HG03025 (cell line): ENCODE measurements around the gene OR1N1.
"Not testable (repeated sequence)": the region's sequence is repeated elsewhere in the genome, so short reads cannot be mapped to it uniquely, and the experiment has no call there.

Experiments
- ATAC-seq: cut with Tn5 transposase; IDR thresholded peaks from one replicate; pipeline ENCODE4 v1.9.1; 2021; ENCODE audit warnings: mild to moderate bottlenecking, moderate library complexity; ENCODE audit not compliant: unreplicated experiment, low FRiP score

Gene OR1N1, protein sequence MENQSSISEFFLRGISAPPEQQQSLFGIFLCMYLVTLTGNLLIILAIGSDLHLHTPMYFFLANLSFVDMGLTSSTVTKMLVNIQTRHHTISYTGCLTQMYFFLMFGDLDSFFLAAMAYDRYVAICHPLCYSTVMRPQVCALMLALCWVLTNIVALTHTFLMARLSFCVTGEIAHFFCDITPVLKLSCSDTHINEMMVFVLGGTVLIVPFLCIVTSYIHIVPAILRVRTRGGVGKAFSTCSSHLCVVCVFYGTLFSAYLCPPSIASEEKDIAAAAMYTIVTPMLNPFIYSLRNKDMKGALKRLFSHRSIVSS

DNA sequence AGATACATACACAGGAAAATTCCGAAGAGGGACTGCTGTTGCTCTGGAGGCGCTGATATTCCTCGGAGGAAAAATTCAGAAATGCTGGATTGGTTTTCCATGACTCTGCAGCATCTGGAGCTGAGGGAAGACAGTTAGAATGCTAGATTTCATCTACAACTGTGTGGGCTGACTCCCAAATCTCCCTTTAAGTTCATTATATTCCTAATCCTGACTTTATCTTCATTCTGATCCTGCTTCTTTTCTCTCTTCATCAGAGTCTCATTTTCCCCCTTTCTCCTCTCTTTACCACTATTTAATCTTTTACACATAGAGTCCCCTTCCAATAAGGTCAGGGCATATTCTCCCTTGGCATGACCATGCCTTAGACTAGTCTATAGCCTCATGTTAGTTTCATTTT lies at the start of gene OR1N1:
Gene OR1N1 (minus strand): TSS at position 101 of the 400 bp plus-strand sequence. CDS start 0 bp downstream, at position 101.
- ATAC-seq, result no peak

DNA sequence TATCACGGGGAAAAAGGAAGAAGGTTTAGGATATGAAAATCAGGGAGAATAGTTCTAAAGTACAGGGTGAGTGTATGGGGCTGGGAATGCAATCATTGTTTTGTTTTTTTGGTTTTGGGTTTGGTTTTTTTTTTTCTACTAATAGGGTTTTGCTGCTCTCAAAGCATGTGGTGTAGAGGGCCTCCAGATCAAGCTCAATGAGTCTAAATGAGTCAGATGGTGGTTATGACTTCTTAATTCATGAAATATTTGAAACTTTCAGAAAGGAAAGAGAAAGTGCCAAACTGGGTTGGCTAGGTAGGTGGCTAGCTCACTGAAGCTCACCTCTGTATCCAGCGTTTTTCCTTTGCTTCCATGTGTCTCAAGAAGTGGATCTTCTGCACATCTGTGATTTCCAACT lies 45.4 kb upstream of the OR1N1 start:
- ATAC-seq, result no peak

DNA sequence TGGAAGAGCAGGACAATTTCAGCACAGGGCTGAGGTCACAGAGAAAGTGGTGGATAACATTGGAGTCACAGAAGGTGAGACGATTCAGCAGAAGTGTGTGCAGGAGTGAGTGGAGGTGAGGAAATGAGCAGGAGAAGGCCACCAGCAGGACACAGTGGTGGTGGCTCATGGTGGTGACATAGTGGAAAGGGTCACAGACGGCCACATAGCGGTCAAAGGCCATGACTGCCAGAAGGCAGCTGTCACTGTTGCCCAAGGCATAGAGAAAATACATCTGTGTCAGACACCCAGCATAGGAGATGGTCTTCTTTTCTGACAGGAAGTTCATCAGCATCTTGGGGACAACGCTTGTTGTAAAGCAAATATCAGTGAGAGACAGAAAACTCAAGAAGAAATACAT lies 40.8 kb upstream of the OR1N1 start:
- no peak for ATAC-seq

DNA sequence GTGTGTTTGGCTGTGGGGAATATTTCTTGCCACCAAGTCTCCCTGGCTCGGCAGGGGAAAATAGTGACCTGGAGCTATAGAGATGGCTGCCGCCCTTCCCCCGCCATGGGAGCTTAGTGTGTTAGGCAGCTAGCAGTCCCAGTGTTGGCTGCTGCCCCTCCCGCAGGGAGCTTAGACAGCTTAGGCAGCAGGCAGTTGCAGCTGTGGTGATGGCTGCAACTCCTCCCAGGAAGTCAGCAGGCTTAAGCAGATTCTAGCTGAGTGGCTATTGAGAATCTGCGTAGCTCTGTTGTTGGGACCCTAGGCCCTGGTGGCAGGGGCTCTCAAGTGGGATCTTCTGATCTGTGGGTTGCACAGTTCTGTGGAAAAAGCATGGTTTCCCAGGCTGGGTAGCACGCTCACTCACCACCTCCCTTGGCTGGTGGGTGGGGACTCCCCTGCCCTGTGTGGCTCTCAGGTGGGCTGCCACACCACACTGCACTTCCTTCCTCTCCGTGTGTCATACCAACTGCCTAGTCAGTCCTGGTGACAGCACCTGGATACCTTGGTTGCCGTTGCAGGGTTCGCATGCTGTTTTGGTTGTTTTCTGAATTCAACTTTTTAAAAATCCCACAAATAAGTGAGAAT lies 35.2 kb upstream of the OR1N1 start:
- no peak for ATAC-seq

DNA sequence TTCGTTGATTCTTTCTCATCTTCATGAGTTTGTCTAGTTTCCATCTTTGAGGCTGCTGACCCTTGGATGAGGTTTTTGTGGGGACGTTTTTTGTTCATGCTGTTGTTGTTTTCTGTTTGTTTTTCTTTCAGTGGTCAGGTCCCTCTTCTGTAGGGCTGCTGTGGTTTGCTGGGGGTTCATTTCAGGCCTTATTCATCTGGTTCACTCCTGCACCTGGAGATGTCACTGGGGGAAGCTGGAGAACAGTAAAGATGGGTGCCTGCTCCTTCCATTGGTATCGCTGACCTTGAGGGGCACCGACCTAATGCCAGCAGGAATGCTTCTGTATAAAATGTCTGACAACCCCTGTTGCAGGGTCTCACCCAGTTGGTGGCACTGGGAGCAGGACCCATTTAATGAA lies 34.4 kb upstream of the OR1N1 start:
- no peak for ATAC-seq

DNA sequence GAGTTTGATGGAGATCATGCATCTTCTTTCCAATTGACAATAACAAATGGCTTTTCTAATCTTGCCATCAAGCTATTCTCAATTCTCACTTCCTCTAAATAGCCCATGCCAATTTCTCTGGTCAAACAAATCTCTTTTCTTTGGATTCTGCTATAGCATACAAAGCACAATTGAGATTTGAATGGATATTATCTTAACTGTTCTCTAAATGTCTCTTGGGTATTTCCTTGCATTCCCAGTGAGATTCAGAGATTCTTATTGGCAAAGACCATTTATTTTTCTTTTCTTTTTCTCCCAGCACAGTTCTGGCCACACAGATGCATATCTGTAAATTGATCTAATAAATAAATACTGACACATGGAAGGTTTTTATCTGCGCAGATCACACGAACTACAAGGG lies 25.7 kb upstream of the OR1N1 start, which contains the start of gene OR1N2:
Gene OR1N2 (plus strand): TSS at position 301 of the 400 bp plus-strand sequence. CDS start 100 bp downstream, outside the sequence.
- ATAC-seq, result no peak

DNA sequence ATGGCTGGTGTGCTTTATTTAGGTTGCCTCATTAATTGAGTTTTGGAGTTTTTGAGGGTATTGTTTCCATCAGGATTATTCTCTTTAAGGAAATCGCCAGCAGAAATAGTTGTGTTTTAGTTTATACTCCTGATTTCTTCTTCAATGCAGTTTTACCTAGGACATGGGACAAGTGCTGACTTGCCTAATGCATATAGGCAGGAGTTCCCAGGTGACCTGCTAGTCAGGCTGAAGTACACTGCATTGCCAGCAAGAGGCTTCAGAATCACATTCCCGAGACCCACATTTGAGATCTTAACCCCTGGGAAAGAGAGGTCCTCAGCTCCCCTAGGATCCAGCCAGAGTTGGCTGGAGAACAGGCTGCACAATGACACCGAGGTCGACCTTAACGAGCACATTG lies 24.3 kb upstream of the OR1N1 start:
- ATAC-seq, result no peak

DNA sequence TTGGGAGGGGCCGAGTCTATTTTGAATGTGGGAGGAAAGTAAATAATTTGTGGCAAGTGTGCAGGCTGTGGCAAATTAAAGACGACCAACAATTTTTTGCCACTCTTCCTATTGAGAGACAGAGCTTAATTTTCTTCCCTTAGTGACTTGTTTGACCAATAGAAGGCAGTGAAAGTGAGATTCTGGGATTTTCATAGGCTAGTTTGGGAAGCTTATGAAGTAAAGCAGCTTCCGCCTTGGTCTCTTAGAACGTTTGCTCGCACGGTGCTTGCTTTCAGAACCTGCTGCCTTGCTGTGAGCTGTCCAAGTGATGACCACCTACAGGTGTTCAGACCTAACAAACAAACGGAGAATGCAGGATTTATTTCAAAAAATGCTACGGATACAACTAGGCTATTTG lies 19.1 kb upstream of the OR1N1 start:
- no peak for ATAC-seq

DNA sequence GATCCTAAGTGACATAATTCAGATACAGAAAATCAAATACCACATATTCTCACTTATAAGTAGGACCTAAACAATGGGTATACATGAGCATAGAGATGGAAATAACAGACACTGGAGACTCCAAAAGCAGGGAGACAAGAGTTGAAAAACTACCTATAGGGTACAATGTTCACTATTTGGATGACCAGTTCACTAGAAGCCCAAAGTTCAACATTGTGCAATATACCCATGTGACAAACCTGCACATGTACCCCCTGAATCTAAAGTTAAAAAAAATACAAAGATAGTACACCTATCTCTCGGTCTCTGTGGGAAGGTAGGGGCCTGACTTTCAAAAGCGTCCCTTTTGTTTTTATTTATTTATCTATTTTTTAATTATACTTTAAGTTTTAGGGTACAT lies 11.7 kb upstream of the OR1N1 start:
- ATAC-seq, result no peak

DNA sequence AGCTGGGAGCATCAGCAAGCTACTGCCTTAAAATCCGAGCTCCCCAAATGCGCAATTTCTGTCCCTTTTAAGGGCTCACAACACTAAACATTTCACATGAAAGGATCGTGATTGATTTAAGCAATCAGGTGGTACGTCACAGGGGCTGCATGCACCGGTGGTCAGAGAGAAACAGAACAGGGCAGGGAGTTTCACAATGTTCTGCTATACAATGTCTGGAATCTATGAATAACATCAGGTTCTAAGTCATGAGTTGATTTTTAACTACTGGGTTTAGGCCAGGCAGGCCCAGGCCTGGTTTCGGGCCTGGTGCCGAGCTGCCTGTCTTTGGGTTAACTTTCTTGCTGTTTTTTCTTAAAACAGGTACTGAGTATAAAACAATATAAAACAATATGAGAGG lies 10.0 kb upstream of the OR1N1 start:
- ATAC-seq, result not testable (repeated sequence)

DNA sequence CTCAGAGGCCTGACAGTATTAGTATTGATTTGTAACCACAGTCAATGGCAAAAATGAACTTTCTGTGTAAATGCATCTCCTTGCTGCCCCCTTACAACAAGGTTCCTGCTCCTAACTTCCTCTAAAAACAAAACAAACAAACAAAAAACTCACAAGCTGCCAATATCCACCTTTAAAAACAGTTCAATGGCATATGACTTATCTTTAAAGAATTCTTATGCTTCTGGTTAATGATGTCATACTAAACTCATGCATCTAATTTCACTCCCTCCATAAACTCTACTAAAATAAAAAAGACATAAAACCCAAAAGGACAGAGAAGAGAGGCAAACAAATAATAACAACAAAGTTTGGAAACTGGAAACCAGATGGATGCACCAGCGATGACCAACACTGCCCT lies 9.0 kb upstream of the OR1N1 start:
- ATAC-seq, result no peak

DNA sequence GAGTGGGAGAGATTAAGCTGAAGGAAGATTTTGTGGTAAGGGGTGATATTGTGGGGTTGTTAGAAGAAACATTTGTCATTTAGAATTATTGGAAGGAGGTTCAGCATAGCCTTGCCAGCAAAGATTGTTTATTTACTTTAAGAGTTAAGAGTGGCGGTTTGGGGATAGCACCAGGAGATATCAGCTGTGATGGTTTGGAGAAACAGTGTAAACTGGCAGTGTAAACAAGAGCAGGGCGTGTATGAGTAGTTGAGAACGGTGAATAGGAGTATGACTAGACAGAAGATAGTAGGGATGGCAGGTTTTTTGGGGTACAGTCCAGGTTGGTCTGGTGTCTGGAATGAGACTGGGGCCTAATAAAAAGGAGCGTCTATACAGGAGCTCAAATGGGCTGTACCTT lies 4.1 kb upstream of the OR1N1 start:
- not testable (repeated sequence) for ATAC-seq

DNA sequence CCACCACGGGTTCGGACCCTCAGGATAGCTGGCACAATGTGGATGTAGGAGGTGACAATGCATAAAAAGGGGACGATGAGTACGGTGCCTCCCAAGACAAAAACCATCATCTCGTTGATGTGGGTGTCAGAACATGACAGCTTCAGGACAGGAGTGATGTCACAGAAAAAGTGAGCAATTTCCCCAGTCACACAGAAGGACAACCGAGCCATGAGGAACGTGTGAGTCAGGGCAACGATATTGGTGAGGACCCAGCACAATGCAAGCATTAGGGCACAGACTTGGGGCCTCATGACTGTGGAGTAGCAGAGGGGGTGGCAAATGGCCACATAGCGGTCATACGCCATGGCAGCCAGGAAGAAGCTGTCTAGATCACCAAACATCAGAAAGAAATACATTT lies 491 bp downstream of the OR1N1 start:
- ATAC-seq, result no peak

DNA sequence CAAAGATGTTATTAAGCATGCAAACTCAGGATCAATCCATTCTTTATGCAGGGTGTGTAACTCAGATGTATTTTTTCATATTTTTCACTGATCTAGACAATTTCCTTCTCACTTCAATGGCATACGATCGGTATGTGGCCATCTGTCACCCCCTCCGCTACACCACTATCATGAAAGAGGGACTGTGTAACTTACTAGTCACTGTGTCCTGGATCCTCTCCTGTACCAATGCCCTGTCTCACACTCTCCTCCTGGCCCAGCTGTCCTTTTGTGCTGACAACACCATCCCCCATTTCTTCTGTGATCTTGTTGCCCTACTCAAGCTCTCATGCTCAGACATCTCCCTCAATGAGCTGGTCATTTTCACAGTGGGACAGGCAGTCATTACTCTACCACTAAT lies 7.7 kb downstream of the OR1N1 start:
- ATAC-seq, result no peak

DNA sequence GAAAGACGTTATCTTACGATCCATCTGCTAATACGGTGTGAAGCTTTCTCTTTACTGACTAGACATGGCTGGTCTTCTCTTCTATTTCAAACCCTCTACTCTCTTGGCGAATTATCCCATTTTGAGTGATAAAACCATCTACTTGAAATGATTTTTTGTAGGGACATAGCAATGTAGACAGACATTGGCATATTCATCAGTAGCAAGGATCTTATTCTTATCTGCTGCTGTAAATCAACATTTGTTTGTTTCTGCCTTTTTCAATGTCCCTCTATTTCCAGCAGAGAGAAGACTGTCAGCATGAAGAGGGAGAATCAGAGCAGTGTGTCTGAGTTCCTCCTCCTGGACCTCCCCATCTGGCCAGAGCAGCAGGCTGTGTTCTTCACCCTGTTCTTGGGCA lies 8.3 kb downstream of the OR1N1 start, which contains the start of gene OR1J4:
Gene OR1J4 (plus strand): TSS at position 301 of the 400 bp plus-strand sequence. CDS start 0 bp downstream, at position 301.
- no peak for ATAC-seq

DNA sequence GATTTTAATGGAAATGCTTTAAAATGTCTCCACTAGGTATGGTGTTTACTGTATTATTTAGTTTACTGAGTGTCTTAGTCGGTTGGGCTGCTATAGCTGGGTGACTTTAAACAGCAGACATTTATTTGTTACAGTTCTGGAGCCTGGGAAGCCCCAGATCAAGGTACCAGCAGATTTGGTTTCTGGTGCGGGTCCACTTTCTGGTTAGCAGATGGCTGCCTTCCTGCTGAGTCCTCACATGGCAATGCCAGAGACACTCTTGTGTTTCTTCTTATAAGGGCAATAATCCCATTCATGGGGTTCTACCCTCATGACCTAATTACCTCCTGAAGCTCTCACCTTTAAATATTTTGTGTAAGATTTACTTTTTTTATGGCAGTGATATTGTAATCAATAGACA lies 8.9 kb downstream of the OR1N1 start:
- ATAC-seq, result no peak

DNA sequence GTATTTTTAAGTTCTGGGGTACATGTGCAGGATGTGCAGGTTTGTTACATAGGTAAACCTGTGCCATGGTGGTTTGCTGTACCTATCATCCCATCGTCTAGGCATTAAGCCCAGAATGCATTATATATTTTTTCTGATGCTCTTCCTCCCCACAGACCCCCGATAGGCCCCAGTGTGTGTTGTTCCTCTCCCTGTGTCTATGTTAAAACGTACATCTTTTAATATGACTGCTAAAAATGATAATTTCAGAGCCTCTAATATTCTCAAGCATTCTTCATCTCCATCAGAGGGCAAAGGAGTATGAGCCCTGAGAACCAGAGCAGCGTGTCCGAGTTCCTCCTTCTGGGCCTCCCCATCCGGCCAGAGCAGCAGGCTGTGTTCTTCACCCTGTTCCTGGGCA lies 16.6 kb downstream of the OR1N1 start, which contains the start of gene OR1J2:
Gene OR1J2 (plus strand): TSS at position 301 of the 400 bp plus-strand sequence. CDS start 0 bp downstream, at position 301.
- ATAC-seq, result no peak

DNA sequence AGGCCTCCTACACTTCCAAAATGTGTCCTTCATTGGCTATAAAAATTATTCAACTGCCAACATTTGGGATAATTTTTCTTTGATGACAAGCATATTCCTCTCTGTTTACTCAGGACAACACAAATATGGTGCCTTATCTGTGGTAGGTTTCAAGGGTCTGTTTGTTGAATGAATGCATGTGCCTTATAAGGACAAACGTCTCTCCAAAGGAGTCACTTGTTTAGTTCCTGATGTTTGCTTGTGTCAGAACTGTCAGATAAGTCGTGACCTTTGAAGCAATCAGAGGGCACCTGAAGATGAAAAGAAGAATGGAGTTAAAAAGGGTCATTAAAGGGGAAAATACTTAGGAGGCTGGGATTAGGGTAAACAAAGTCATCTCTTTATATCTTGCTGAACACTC lies 20.1 kb downstream of the OR1N1 start:
- no peak for ATAC-seq

DNA sequence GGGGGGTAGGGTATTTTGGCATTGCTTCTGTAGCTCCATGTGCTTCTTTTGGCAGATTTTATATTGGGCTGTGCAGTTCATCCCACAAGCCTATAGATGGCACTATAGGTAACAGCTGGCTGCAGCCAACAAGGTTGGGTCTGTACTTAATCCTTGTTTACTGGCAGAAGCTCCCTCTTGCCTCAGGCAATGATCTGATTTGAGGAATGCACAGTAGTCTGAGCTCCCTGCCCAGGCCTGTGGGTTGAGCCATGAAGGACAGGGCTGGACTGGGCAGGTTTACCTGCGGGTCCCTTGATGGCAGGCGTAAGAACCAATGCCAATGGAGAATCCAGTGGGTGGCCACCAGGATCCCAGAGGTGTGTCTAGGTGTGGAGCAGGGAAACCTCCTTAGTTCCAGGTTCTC lies 28.2 kb downstream of the OR1N1 start:
- no peak for ATAC-seq

DNA sequence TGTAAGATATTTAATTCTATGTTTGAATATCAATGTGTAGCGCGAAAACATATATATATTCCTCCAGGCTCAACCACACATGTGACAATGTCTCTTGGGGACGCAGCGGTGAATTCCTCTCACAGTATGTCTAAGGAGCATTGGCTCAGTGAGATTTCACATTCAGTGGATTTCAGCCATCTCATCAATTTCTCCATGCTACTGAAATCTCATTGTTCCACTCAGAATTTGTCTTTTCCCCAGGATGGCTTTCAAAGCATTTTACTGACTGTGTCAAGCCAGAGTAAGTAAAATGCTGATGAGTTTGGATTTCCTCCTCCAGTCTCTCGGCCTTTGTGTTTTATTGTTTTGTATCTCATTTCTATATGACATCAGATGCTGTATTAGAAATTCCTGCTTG lies 48.0 kb downstream of the OR1N1 start:
- ATAC-seq, result no peak

DNA sequence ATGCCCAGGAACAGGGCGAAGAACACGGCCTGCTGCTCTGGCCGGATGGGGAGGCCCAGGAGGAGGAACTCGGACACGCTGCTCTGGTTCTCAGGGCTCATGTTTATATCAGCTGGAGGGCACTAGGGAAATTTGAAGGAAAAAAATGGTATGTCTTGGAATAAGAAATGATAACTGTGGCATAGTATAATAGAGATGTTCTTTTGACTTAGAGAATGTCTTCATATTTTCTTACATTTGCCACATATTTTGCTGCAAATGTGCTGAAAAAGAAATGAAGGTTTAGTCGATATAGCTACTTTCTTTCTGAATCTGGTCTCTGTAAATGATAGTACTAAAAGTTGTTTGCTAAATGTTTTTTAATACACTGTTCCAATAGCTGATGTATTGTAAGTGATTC lies 49.3 kb downstream of the OR1N1 start, which contains the start of gene OR1J1:
Gene OR1J1 (minus strand): TSS at position 101 of the 400 bp plus-strand sequence. CDS start 0 bp downstream, at position 101.
- ATAC-seq, result no peak

DNA sequence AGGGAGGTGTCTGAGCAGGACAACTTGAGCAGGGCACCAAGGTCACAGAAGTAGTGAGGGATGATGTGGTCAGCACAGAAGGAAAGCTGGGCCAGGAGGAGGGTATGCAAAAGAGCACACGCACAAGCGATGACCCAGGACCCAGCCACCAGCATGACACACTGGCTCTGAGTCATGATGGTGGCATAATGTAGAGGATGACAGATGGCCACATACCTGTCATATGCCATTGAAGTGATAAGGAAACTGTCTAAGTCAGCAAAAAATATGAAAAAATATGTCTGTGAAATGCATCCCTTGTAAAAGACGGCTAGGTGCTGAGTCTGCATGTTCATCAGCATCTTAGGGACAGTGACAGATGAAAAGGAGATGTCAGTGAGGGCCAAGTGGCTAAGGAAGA lies 49.7 kb downstream of the OR1N1 start:
- no peak for ATAC-seq
